ENCODE results near the gene FAT1. TPM values are rescaled to one million over a fixed set of nuclear protein-coding genes. Genes with fewer than 3 reads are reported as not detected.

FAT1 gene
- total and polyA plus RNA-seq, 9 of the 15 experiments (the other 6 are each of a cell fraction or from before 2014, with no cell fraction given), result 6.0 to 38.4 (median 21.4) TPM

DNA sequence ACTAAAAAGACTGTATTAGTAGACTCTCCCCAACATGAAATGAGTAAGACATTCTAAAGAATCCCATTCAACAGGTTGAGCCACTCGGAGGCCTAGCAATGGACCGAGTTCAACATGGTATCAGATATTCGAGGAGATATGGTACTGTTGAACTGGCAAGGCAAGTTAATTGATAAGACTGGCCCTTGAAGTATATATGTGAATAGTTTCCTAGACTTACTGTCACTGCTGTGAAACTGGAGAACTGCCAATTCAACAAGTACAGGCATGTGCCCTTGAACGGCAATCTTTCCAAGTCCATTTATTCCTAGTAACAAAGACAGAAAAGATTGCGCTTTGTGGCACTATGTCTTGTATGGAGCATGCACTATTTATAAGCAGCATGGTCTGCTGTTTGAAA, 24.4 kb downstream of the FAT1 start:
- H3K27me3 ChIP-seq (ENCODE audit: control insufficient read depth in 2 of 2, insufficient read depth in 2 of 2, low read length in 2 of 2), result no peaks in the 10 kb centered on the region
- BruUV-seq (replicated peaks), result no TSS peak
- H3K9me1 ChIP-seq (ENCODE audit: control insufficient read depth, insufficient read depth, low read length), result no peaks in the 10 kb centered on the region
- no peak overlapping the region for H3K4me3 ChIP-seq
- no peak overlapping the region for H3K4me2 ChIP-seq (ENCODE audit: insufficient read depth, low read length)
- TF ChIP-seq, protein P1, sequence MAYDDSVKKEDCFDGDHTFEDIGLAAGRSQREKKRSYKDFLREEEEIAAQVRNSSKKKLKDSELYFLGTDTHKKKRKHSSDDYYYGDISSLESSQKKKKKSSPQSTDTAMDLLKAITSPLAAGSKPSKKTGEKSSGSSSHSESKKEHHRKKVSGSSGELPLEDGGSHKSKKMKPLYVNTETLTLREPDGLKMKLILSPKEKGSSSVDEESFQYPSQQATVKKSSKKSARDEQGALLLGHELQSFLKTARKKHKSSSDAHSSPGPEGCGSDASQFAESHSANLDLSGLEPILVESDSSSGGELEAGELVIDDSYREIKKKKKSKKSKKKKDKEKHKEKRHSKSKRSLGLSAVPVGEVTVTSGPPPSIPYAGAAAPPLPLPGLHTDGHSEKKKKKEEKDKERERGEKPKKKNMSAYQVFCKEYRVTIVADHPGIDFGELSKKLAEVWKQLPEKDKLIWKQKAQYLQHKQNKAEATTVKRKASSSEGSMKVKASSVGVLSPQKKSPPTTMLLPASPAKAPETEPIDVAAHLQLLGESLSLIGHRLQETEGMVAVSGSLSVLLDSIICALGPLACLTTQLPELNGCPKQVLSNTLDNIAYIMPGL (CRISPR knock-in tag; IDR thresholded peaks at IDR 0.05), result no peak
- TF ChIP-seq, protein P2, sequence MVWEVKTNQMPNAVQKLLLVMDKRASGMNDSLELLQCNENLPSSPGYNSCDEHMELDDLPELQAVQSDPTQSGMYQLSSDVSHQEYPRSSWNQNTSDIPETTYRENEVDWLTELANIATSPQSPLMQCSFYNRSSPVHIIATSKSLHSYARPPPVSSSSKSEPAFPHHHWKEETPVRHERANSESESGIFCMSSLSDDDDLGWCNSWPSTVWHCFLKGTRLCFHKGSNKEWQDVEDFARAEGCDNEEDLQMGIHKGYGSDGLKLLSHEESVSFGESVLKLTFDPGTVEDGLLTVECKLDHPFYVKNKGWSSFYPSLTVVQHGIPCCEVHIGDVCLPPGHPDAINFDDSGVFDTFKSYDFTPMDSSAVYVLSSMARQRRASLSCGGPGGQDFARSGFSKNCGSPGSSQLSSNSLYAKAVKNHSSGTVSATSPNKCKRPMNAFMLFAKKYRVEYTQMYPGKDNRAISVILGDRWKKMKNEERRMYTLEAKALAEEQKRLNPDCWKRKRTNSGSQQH (CRISPR knock-in tag; IDR thresholded peaks at IDR 0.05), result no peak
- TF ChIP-seq, protein P3, sequence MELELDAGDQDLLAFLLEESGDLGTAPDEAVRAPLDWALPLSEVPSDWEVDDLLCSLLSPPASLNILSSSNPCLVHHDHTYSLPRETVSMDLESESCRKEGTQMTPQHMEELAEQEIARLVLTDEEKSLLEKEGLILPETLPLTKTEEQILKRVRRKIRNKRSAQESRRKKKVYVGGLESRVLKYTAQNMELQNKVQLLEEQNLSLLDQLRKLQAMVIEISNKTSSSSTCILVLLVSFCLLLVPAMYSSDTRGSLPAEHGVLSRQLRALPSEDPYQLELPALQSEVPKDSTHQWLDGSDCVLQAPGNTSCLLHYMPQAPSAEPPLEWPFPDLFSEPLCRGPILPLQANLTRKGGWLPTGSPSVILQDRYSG (tag; conservative IDR thresholded peaks at IDR 0.05; ENCODE audit: low read depth), result no peak
- TF ChIP-seq FOXM1 (IDR thresholded peaks at IDR 0.05; ENCODE audit: low read depth) (no peak), FOXM1 (CRISPR knock-in tag; IDR thresholded peaks at IDR 0.05; ENCODE audit: low read depth) (no peak), ZNF239 (CRISPR knock-in tag; IDR thresholded peaks at IDR 0.05) (no peak), DACH1 (IDR thresholded peaks at IDR 0.05; ENCODE audit: partially characterized antibody) (no peak), GATAD2A (IDR thresholded peaks at IDR 0.05) (no peak), HCFC1 (IDR thresholded peaks at IDR 0.05; ENCODE audit: low read depth, low read length) (no peak), MECOM (CRISPR knock-in tag; IDR thresholded peaks at IDR 0.05) (no peak), OTX1 (CRISPR knock-in tag; IDR thresholded peaks at IDR 0.05) (no peak)
- TF ChIP-seq, protein P4, sequence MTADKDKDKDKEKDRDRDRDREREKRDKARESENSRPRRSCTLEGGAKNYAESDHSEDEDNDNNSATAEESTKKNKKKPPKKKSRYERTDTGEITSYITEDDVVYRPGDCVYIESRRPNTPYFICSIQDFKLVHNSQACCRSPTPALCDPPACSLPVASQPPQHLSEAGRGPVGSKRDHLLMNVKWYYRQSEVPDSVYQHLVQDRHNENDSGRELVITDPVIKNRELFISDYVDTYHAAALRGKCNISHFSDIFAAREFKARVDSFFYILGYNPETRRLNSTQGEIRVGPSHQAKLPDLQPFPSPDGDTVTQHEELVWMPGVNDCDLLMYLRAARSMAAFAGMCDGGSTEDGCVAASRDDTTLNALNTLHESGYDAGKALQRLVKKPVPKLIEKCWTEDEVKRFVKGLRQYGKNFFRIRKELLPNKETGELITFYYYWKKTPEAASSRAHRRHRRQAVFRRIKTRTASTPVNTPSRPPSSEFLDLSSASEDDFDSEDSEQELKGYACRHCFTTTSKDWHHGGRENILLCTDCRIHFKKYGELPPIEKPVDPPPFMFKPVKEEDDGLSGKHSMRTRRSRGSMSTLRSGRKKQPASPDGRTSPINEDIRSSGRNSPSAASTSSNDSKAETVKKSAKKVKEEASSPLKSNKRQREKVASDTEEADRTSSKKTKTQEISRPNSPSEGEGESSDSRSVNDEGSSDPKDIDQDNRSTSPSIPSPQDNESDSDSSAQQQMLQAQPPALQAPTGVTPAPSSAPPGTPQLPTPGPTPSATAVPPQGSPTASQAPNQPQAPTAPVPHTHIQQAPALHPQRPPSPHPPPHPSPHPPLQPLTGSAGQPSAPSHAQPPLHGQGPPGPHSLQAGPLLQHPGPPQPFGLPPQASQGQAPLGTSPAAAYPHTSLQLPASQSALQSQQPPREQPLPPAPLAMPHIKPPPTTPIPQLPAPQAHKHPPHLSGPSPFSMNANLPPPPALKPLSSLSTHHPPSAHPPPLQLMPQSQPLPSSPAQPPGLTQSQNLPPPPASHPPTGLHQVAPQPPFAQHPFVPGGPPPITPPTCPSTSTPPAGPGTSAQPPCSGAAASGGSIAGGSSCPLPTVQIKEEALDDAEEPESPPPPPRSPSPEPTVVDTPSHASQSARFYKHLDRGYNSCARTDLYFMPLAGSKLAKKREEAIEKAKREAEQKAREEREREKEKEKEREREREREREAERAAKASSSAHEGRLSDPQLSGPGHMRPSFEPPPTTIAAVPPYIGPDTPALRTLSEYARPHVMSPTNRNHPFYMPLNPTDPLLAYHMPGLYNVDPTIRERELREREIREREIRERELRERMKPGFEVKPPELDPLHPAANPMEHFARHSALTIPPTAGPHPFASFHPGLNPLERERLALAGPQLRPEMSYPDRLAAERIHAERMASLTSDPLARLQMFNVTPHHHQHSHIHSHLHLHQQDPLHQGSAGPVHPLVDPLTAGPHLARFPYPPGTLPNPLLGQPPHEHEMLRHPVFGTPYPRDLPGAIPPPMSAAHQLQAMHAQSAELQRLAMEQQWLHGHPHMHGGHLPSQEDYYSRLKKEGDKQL (CRISPR knock-in tag; IDR thresholded peaks at IDR 0.05; ENCODE audit: borderline replicate concordance), result no peak
- DNase-seq (ENCODE audit: extremely low read depth in 1 of 4, low spot score in 3 of 4), result no peak
- no peaks in the 10 kb centered on the region for H3K9me3 ChIP-seq (replicated peaks; ENCODE audit: control insufficient read depth, insufficient read depth, low read depth, low read length)
- POLR2A ChIA-PET, result no interaction called here
- H3K27ac ChIP-seq (ENCODE audit: extremely low read depth, low read depth, low read length), result no peak overlapping the region
- no peak overlapping the region for H2AFZ ChIP-seq (ENCODE audit: low read depth, low read length)
- H3K36me3 ChIP-seq (ENCODE audit: control insufficient read depth, insufficient read depth, low read length), result no peaks in the 10 kb centered on the region
- H4K20me1 ChIP-seq (replicated peaks; ENCODE audit: control insufficient read depth, insufficient read depth, low read length), result no peaks in the 10 kb centered on the region
- in situ Hi-C loops (cut with MboI) (no loop called here), intact Hi-C loops (cut with micrococcal nuclease) (no loop called here)
- ATAC-seq, result no peak
- peaks cover 0 to 5% of the 10 kb centered on the region in 2 experiments; a peak in 2 of 5 replicates for H3K4me1 ChIP-seq (replicated peaks in 1 of 2; ENCODE audit: control insufficient read depth in 2 of 2, insufficient read depth in 2 of 2, low read length in 2 of 2)
- no peak for FAIRE-seq
- WGBS (ENCODE audit: insufficient coverage, low coverage, missing lambda C conversion rate), result 46% methylated on average over 5 of the region's 5 CpGs
- CTCF ChIA-PET (ENCODE audit: low intra/inter-chr PET ratio), result no interaction called here
- no peak overlapping the region for H3K9ac ChIP-seq (ENCODE audit: insufficient read depth in 1 of 2, low read depth in 2 of 2, low read length in 2 of 2)
- H3K79me2 ChIP-seq (ENCODE audit: control insufficient read depth, insufficient read depth, low read length), result no peaks in the 10 kb centered on the region
